HepG2 (cell line): ENCODE data around the gene OR2A42. TPM values are rescaled to one million over a fixed set of nuclear protein-coding genes. Genes with fewer than 3 reads are reported as not detected.
"Not testable (repeated sequence)": the region's sequence is repeated elsewhere in the genome, so short reads cannot be mapped to it uniquely, and the experiment has no call there.

Experiments used
- ATAC-seq: fragments of 200-7000 bp; cut with Tn5 transposase; 3 replicates; pipeline ENCODE4 v1.9.1; 2020; ENCODE audit warnings: mild to moderate bottlenecking, moderate library complexity
- BruUV-seq: library from RNA; stranded (reverse); fragments of 400-500 nt; replicated peaks from 2 replicates; lab custom pipeline; 2021; lab: Mats Ljungman, UMichigan
- CTCF ChIA-PET: fragments of 300-600 bp; formaldehyde crosslinking; extraction: SDS; loops from one replicate; lab custom pipeline; 2021; ENCODE audit warnings: low total read pairs, inconsistent platforms, low intra/inter-chr PET ratio; lab: Yijun Ruan, JAX
- POLR2A ChIA-PET: fragments of 350-600 bp; sonication (Branson Sonifier 250); formaldehyde crosslinking; loops from one replicate; lab custom pipeline; 2020; ENCODE audit warnings: antibody characterized with exemption, inconsistent platforms; lab: Yijun Ruan, JAX
- DNase-seq: peaks from one replicate; pipeline ENCODE4 v3.0.0-alpha.2; 2015; ENCODE audit warnings: low spot score
- FAIRE-seq: peaks from 3 replicates; lab custom pipeline; 2011; peaks lifted over from hg19 to GRCh38; lab: Jason Lieb, UNC
- H2AFZ ChIP-seq: one replicate; pipeline ENCODE4 v1.6.1; 2011; ENCODE audit warnings: low read length, inconsistent platforms
- H3K27ac ChIP-seq: fragments of 300-600 bp; 3 replicates; pipeline ENCODE4 v1.8.0; 2011; ENCODE audit warnings: mixed run types, mild to moderate bottlenecking, mixed read lengths, low read length, inconsistent platforms; ENCODE audit not compliant: insufficient read depth; ENCODE audit errors: extremely low read length
- H3K27me3 ChIP-seq, 2 experiments: fragments of 200-600 bp in 1 of 2; 2 replicates in 1 of 2; 3 replicates in 1 of 2; pipeline versions ENCODE4 v1.6.0 to v1.8.0; 2011; ENCODE audit warnings: low read length in 2 of 2, mild to moderate bottlenecking in 2 of 2, moderate library complexity in 2 of 2, inconsistent platforms in 1 of 2; ENCODE audit not compliant: insufficient read depth in 2 of 2, control insufficient read depth in 1 of 2
- H3K36me3 ChIP-seq, 2 experiments: fragments of 200-600 bp in 1 of 2; replicated peaks in 1 of 2; 2 replicates in 1 of 2; 3 replicates in 1 of 2; pipeline versions ENCODE4 v1.5.1 to v1.8.0; 2011; ENCODE audit warnings: low read length in 2 of 2, inconsistent platforms in 1 of 2; ENCODE audit not compliant: insufficient read depth in 2 of 2, control insufficient read depth in 1 of 2
- H3K4me1 ChIP-seq: 2 replicates; pipeline ENCODE4 v1.5.1; 2012; ENCODE audit warnings: low read length, inconsistent platforms; ENCODE audit not compliant: insufficient read depth
- H3K4me2 ChIP-seq: 2 replicates; pipeline ENCODE4 v1.6.0; 2011; ENCODE audit warnings: low read depth, low read length, inconsistent platforms
- H3K4me3 ChIP-seq, 3 experiments: fragments of 200-600 bp in 1 of 3; sonication (generic), shearing (Covaris generic) in 1 of 3; replicated peaks in 1 of 3; 2 replicates each; pipeline ENCODE4 v1.5.1; 2011 to 2016; ENCODE audit warnings: low read length in 3 of 3, inconsistent platforms in 2 of 3, low read depth in 2 of 3, mild to moderate bottlenecking in 2 of 3, control low read depth in 1 of 3, mixed read lengths in 1 of 3; ENCODE audit not compliant: insufficient read depth in 1 of 3
- H3K79me2 ChIP-seq: one replicate; pipeline ENCODE4 v1.6.1; 2011; ENCODE audit warnings: low read length, inconsistent platforms; ENCODE audit not compliant: insufficient read depth
- H3K9ac ChIP-seq: 2 replicates; pipeline ENCODE4 v1.6.0; 2011; ENCODE audit warnings: mild to moderate bottlenecking, low read depth, low read length, inconsistent platforms; ENCODE audit not compliant: insufficient read depth
- H3K9me3 ChIP-seq: 2 replicates; pipeline ENCODE4 v1.5.1; 2012; ENCODE audit warnings: mild to moderate bottlenecking, low read length
- H4K20me1 ChIP-seq: 2 replicates; pipeline ENCODE4 v1.6.0; 2011; ENCODE audit warnings: inconsistent platforms, mild to moderate bottlenecking, low read length, moderate library complexity; ENCODE audit not compliant: insufficient read depth
- WGBS: methylation state at CpG from one replicate; pipeline ENCODE4 v1.1.6; 2017; ENCODE audit warnings: low lambda C conversion rate; 5-methylcytosine and 5-hydroxymethylcytosine counted together
- in situ Hi-C: cut with HindIII; loops from 2 replicates; pipeline ENCODE4 v1.10.0; 2017; ENCODE audit warnings: low pct_unique_long_range_greater_than_20kb; ENCODE audit not compliant: extremely low pct_ligation_motif_present
- intact Hi-C: fragments of 100-400 bp; cut with micrococcal nuclease; formaldehyde crosslinking; loops from one replicate; pipeline ENCODE4 v1.10.0; 2022; ENCODE audit not compliant: unreplicated experiment
- polyA plus RNA-seq, 8 experiments: library from polyadenylated mRNA; depleted of rRNA in 3 of 8; stranded (reverse) in 7 of 8; unstranded in 1 of 8; fragments of >200 nt; fragmentation: Illumina TruSeq in 4 of 8; extraction: Trizol in 4 of 8; gene quantifications; 2 replicates each; pipeline versions ENCODE4 v1.2.1 to v1.2.3, GENCODE V29; 2011 to 2016; ENCODE audit warnings: low read depth in 4 of 8, missing spikeins in 1 of 8, mixed read lengths in 1 of 8; ENCODE audit not compliant: insufficient read depth in 1 of 8
- total RNA-seq, 5 experiments: library from RNA; depleted of rRNA; stranded (reverse); fragments of >200 nt; fragmentation: Illumina TruSeq; extraction: Trizol; gene quantifications; 2 replicates each; pipeline ENCODE4 v1.2.3, GENCODE V29; 2016; ENCODE audit warnings: low read depth in 1 of 5

The OR2A42 gene
- total and polyA plus RNA-seq, 2 of the 13 experiments (the other 11 are each of a cell fraction or from before 2014, with no cell fraction given): not detected

DNA sequence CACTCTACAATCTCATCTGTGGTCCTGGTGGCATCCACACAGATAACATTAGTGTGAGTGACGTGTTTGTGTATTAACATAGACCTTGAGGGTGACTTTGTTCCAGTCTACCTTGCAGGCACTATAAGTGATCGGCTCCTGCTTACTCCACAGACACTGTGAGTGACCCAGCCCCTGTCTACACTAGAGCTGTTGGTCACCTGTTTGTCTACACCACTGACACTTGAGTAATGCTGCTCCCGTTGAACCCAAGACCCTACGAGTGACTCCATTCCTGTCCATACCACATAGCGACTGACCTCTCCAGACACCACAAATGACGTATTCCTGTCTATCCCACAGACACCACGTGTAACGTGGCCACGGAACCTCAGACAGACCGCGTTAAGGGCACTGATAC, 45.6 kb downstream of the OR2A42 start:
- ATAC-seq, H3K79me2 ChIP-seq, POLR2A ChIA-PET, H3K27me3 ChIP-seq, H3K4me2 ChIP-seq, BruUV-seq, in situ Hi-C loops, H3K9ac ChIP-seq, FAIRE-seq, intact Hi-C loops, H4K20me1 ChIP-seq, H3K4me3 ChIP-seq, H2AFZ ChIP-seq, H3K4me1 ChIP-seq, H3K27ac ChIP-seq, DNase-seq, H3K9me3 ChIP-seq, CTCF ChIA-PET, H3K36me3 ChIP-seq: not testable (repeated sequence)
- WGBS: no CpG with 5 or more reads among the region's 11 CpGs

DNA sequence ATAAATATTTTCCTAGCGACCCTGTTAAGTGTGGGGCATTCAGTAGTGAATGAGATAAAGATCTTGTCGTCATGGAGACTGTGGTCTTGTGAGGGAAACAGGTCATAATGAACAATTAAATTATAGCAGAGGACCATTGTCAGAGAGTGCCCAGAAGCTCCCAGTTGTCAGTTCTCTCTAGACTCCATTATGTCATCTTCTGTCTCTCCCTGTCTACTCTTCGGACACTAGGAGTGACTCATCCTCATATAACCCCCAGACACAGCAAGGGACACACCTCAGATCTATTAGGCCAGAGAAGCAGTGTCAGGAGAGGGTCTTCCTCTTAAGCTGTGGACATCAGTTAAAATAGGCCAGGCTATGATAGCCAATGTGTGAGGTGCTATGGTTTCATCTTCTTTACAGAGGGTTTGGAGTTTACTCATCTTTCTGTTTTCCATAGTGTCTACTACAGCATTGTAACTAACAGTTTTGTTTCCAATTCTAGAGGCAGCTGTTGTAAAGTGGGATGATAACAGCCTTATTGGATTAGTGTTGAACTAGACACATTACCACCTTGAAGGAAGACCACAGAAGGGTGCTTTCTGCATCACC, 50.7 kb downstream of the OR2A42 start:
- H3K79me2 ChIP-seq, H3K36me3 ChIP-seq, H3K4me1 ChIP-seq, H3K9ac ChIP-seq, H3K27me3 ChIP-seq, DNase-seq, FAIRE-seq, H3K9me3 ChIP-seq, BruUV-seq, intact Hi-C loops, ATAC-seq, POLR2A ChIA-PET, H3K4me2 ChIP-seq, H3K27ac ChIP-seq, in situ Hi-C loops, H3K4me3 ChIP-seq, H2AFZ ChIP-seq, H4K20me1 ChIP-seq, CTCF ChIA-PET: not testable (repeated sequence)
- WGBS: no CpG with 5 or more reads among the region's 3 CpGs

DNA sequence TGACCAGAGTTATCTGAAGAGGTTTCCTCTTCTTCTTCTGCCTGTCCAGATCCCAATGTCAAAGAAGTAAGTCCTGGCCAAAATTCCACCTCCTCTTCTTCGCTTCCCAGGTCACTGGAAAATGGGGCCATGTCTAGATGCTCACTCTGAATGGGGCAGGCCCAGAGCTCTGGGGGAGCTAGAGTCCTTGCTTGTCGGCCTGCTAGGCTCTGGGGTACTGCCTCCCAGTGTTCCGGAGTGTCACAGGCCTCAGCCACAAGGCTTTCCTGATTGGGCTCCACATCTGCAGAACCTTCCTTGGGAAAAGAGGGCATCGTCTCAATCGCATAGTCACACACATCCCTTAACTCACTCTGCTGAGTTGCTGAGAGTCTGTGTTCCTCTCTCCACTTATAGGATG, 51.6 kb downstream of the OR2A42 start:
- WGBS: no CpG with 5 or more reads among the region's 5 CpGs
- H2AFZ ChIP-seq, H3K27me3 ChIP-seq, CTCF ChIA-PET, H3K79me2 ChIP-seq, ATAC-seq, intact Hi-C loops, H3K4me3 ChIP-seq, H3K27ac ChIP-seq, BruUV-seq, FAIRE-seq, H3K4me2 ChIP-seq, H3K9me3 ChIP-seq, H3K4me1 ChIP-seq, H3K9ac ChIP-seq, in situ Hi-C loops, DNase-seq, POLR2A ChIA-PET, H4K20me1 ChIP-seq, H3K36me3 ChIP-seq: not testable (repeated sequence)

DNA sequence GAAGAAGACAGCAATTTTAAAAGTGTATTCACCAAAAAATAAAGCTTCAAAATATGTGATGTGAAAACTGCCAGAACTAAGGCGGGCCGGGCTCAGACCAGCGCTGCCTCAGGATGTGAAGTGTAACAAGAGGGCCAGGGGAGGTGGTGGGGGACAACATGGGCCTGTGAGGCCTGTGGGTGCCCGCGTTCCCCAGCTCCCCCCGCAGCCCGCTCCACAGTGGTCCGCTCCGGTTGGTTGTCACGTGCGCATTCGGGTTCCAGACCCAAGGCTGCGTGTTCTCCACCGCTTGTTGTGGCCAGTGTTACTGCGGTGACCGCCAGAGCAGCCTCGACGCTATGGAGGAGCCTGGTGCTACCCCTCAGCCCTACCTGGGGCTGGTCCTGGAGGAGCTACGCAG, 56.2 kb downstream of the OR2A42 start, which contains the start of gene CTAGE4:
Gene CTAGE4, plus strand, starts transcription at position 301 of the 400 bp plus-strand sequence. Its CDS starts 38 bp downstream, at position 339.
- intact Hi-C loops: not testable (repeated sequence)

More for the DNA sequence above, 56.2 kb downstream of the OR2A42 start, which contains the start of gene CTAGE4:
- H3K36me3 ChIP-seq, POLR2A ChIA-PET, H3K27ac ChIP-seq, H3K4me3 ChIP-seq, FAIRE-seq, DNase-seq, CTCF ChIA-PET, in situ Hi-C loops, H2AFZ ChIP-seq, BruUV-seq, H3K27me3 ChIP-seq, H3K4me1 ChIP-seq, H4K20me1 ChIP-seq, H3K4me2 ChIP-seq, ATAC-seq, H3K9ac ChIP-seq, H3K9me3 ChIP-seq, H3K79me2 ChIP-seq: not testable (repeated sequence)
- WGBS: no CpG with 5 or more reads among the region's 19 CpGs
